GM19463 (cell line): ENCODE results near the gene RHBDL1.
"Not testable (repeated sequence)": the region's sequence is repeated elsewhere in the genome, so short reads cannot be mapped to it uniquely, and the experiment has no call there.

Source experiments
- ATAC-seq: cut with Tn5 transposase; IDR thresholded peaks from one replicate; pipeline ENCODE4 v1.9.1; 2021; ENCODE audit warnings: mild to moderate bottlenecking, moderate library complexity; ENCODE audit not compliant: unreplicated experiment

Gene RHBDL1

GRCh38 chr16:704047-704446 is 28.6 kb downstream of the RHBDL1 start:
- ATAC-seq, result no peak

- no peak for ATAC-seq
Measured at GRCh38 chr16:704552-705380, 29.3 kb downstream of the RHBDL1 start.

DNA sequence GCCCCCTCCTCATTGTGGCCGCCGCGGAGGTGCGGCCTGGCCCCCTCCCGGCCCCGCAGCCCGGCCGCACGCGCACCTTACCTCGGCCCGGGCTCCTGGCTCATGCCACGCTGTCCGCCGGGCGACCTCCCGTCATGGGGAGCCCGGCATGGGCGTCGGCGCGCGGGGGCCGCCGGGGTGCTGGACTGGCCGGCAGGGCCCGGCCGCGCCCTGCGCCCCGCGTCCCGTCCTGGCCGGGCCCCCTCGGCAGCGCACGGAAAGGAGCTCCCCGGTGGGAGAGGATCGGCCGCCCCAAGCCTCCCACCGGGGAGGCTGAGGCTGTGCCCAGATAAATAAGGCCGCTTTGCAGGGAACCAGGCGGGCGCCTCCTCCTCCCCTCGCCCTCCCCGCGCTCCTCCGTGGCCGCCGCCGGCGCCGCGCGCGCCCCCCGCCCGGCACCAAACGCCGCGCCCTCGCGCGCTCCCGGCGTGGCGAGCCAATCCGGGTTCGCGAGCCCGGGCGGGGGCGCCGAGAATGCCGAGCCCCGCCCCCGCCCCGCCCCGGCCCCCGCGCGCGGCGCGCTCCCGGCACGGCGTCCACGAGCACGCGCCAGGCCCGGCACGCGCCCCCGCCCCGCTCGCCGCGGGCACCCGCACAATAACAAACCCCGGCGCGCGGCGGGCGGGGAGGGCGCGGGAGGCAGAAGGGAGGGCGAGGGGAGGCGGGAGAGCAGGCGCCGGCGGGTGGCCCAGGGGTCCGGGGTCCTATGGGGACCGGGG is 30.1 kb downstream of the RHBDL1 start, which contains the start of gene FBXL16:
Gene FBXL16 (minus strand): TSS at position 371 of the 758 bp plus-strand sequence. CDS start 8,396 bp downstream, outside the sequence.
- no peak for ATAC-seq

GRCh38 chr16:706189-707061 is 31.0 kb downstream of the RHBDL1 start:
- ATAC-seq, result no peak

- ATAC-seq, result no peak
Measured at GRCh38 chr16:707062-707538, 31.6 kb downstream of the RHBDL1 start.

DNA sequence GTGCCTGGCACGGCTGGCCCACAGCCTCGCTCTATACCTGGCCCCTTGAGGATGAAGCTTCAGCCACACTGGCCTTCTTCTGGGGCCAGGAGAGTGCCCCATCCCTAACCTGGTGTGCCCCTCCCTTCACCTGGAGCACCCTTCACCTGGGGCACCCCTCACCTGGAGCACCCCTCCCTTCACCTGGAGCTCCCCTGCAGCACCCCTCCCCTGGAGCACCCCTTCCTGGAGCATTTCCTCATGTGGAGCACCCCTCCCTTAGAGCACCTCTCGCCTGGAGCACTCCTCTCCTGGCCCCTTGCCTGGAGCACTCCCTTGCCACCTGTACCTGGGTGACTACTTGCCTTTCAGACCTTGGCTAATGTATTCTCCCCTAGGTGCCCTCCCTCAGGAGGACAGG is 32.5 kb downstream of the RHBDL1 start:
- no peak for ATAC-seq

DNA sequence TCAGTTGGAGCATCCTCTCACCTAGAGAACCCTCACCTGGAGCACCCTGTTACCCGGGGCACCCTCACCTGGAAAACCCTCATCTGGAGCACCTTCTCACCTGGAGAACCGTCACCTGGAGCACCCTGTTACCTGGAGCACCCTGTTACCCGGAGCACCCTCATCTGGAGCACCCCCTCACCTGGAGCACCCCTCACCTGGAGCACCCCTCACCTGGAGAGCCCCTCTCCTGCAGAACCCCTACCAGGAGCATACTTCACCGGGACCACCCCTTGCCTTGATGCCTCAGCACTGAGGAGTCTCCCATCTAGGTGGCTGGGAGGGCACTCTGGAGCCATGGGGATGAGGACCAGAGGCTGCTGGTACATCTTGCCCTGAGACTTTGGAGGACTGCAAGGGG is 33.5 kb downstream of the RHBDL1 start:
- no peak for ATAC-seq

DNA sequence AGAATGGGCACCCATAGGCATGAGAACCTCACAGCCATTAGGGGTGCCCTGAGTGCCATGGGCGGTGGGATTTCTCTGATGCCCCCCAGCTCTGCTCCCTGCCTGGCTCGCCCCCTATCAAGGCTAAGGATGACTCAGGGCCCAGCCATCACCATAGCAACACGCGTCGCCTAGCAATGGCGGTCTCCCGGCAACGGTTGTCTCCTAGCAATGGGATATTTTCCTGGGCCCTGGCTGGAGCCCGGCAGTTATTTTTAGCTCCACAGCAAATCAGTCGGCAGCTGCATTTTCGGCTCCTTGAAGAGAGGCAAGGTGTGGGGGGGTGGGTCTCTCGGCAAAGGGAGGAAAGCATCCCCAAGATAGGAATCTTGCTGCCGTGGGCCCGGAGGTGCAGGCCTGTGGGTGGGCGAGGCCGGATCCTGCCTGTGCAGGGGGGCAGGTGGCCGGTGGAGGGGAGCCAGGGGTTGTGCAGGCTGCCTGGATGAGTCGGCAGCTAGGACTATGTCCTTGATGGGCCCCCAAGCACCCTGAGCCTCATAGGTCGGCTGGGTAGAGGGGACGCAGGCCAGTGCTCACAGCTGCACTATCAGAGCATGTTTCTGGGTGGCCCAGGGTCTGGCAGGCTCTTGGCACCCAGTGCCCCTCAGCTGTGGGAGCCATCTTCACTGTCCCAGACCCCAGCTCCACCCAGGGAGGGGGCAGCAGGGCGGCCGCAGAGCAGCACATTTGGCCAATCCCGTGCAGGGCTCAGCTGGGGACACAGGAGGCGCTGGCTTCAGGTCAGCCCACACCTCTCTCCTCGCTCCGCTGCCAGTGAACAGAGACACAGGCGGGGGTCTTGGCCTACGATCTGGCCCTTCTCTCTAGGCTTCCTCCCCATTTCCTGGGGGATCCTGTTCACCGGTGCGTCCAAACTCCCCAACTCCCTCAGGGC is 34.4 kb downstream of the RHBDL1 start:
- ATAC-seq, result no peak

GRCh38 chr16:710500-711075 is 35.1 kb downstream of the RHBDL1 start:
- ATAC-seq, result no peak

- no peak for ATAC-seq
Measured at GRCh38 chr16:711084-711483, 35.6 kb downstream of the RHBDL1 start.

- ATAC-seq, result no peak
Measured at GRCh38 chr16:711548-712320, 36.3 kb downstream of the RHBDL1 start.

GRCh38 chr16:712740-713250 is 37.3 kb downstream of the RHBDL1 start:
- not testable (repeated sequence) for ATAC-seq

GRCh38 chr16:714079-714478 is 38.6 kb downstream of the RHBDL1 start:
- no peak for ATAC-seq

- ATAC-seq, result peak; percentile 76
Measured at GRCh38 chr16:714558-715476, 39.3 kb downstream of the RHBDL1 start, which contains the start of gene METRN. METRN (plus strand) TSS chr16:715118; CDS start chr16:715290, 172 bp downstream.

- no peak for ATAC-seq
Measured at GRCh38 chr16:715477-716199, 40.2 kb downstream of the RHBDL1 start.

- ATAC-seq, result no peak
Measured at GRCh38 chr16:716200-716568, 40.7 kb downstream of the RHBDL1 start.
